ENCODE results near the gene HTR7.
A peak's percentile ranks its signal among the peaks of the same experiment; 100 is the strongest.

Gene HTR7

GRCh38 chr10:90804354-90804753, 53.5 kb downstream of the HTR7 start:
- no peak for DNase-seq (ENCODE audit: low spot score)

DNA sequence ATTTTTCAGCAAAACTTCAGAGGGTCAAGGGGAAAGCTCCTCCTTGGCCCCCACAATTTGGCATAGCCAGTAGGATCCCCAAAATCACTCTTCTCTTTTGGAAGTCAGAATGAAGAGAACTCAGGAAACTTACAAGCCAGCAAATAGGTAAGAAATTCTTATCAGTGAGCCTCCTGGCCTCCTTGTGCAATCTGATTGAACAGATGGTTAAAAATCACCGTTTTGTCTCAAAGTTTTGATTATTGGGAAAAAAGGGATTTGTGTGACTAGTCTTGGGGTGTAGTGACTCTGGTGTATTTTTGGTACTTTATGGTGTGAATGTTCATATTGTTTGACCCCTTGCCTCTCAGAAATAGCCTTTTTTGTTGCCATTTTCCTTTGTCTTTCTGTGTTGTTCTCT, 56.2 kb downstream of the HTR7 start:
- no peak for DNase-seq (ENCODE audit: low spot score)

DNA sequence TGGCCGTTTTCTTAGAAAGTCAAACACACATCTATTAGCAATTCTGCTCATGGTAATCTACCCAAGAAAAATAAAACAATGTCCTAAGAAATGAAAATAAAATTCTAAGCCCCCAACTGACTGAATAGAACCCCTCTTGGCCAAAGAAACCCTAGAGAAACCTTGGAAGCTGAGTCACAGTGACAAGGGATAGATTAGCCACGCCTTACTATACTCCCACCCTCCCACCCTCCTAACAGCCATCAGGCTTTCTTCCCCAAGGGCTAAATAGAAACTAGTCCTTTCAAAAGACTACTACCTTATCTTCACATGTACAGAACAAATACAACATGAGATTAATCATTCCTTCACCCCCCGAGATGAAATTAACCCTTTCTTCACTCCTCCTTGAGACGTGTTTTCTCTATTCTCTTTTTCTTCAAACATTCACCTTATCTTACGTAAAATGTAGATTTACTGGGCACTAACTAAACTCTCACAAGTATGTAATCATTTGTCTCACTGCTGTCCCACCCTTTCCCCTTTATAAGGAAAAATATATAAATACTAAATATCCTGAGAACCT, 57.5 kb downstream of the HTR7 start:
- DNase-seq (ENCODE audit: low spot score) = no peak

GRCh38 chr10:90799172-90799571, 58.7 kb downstream of the HTR7 start:
- no peak for DNase-seq (ENCODE audit: low spot score)

DNA sequence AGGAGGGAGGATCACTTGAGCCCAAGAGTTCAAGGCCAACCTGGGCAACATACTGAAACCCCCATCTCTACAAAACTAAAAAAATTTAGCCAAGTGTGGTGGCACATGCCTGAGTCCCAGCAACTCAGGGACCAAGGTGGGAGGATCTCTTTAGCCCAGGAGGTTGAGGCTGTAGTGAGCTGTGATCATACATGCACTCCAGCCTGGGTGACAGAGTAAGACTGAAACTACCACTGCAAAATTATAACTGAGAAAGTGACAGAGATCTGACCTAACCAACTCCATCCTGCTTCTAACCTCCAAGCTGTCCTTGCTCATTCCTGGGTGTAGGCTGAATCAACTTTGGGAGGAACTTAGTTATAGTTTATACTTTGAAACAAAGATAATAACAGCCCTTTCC, 59.4 kb downstream of the HTR7 start:
- DNase-seq (ENCODE audit: low spot score) = no peak

GRCh38 chr10:90790422-90790821, 67.4 kb downstream of the HTR7 start:
- DNase-seq (ENCODE audit: low spot score) = no peak

GRCh38 chr10:90788968-90789367, 68.9 kb downstream of the HTR7 start:
- DNase-seq (ENCODE audit: low spot score) = no peak

GRCh38 chr10:90788199-90788491, 69.7 kb downstream of the HTR7 start:
- no peak for DNase-seq (ENCODE audit: low spot score)

DNA sequence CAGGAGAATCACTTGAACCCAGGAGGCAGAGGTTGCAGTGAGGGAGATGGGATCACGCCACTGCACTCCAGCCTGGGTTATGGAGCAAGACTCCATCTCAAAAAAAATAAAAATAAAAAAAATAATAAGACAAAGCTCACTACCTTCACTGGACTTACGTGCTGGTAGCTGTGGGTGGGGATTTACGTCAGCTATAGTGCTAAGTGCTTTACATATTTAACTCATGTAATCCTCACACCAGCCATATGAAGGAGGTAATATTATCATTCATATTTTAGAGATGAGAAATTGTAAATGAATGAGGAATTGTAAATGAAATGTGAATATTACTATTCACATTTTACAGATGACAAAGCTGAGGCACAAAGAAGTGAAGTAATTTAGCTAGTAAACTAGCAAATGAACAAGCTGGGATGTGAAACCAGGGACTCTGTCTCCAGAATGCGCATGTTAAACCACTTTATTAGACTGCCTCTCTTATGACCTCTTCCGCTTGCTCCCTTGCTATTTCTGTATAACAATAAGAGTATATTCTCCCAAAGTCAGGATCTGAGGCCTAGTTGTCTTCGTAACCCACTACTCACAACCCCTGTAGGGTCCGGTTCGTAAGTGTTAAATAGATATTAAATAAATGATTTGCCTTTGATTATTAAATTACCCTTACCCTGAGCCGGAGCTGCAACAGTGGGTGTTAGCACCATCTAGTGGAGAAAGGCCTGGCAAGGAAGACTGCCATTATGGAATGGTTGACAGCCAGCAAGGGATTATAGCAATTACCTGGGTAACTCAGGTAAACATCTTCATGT, 70.2 kb downstream of the HTR7 start:
- DNase-seq (ENCODE audit: low spot score) = peak; percentile 52

DNA sequence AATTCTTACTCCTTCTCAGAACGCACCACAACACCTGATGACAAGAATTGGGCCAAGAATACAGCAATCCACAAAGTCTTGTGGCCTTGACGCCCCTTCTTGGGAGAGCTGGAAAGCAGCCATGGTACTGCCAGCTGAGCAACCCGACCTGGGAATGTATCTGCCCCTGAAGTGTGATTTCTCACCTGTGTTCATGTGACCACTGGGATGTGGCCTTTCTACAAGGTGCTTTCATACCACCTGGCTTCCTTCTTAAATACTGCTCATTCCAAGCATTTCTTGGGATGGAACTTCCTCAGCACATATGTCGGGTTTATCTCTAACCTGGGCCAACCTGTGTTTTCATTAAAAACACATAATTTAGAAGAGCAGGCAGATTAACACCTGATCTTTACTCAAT, 72.1 kb downstream of the HTR7 start:
- no peak for DNase-seq (ENCODE audit: low spot score)

DNA sequence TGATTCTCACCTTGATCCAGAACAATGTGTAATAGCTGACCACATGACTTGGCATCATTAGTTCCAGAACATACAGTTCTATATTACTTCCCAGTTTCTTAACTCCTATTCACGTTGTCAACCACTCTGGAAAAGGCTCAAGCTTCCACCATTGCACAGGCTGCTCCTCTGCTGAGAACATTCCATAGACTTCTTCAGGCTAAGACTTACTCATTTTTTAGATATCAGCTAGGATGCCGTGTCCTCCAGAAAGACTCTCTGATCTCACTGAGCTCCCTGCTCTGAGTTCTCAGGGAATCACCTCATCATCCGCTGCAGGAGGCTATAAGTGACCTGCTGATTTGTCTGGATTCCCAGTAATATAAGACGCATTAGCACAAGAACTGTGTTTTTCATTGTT, 73.1 kb downstream of the HTR7 start:
- no peak for DNase-seq (ENCODE audit: low spot score)

DNA sequence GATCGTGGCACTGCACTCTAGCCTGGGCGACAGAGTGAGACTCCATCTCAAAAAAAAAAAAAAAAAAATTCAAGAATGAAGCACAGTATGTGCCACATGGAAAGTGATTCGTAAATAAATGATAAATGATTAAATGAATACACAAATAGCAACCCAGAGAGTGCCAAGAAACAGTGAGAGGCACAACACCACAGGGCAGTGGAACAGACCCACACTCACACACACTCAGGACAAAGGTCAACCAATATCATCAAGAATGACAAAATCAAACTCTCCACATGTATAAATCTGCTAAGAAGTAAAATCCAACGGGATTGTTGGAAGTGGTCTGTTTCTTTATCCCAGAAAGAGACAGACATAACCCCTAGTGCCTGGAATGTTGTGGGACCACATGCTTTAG, 77.4 kb downstream of the HTR7 start:
- no peak for DNase-seq (ENCODE audit: low spot score)

DNA sequence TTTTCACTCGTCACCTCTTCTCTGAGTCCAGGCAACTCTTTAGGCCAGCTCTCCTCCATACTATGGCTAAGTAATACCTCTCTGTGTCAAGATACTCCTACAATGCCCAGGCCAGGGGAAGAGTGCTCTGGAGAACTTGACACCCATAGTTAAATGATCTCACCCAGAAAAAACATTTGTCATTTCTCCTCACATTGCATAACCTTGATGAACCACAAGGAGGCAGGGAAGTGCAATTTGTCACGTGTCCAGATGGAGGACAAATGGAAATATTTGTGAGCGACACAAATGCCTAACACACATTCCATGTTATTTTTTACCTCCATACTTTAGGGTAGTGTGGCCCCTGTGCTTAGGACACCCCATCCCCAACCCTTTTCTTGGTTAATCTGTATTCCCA, 78.3 kb downstream of the HTR7 start:
- DNase-seq (ENCODE audit: low spot score) = no peak

DNA sequence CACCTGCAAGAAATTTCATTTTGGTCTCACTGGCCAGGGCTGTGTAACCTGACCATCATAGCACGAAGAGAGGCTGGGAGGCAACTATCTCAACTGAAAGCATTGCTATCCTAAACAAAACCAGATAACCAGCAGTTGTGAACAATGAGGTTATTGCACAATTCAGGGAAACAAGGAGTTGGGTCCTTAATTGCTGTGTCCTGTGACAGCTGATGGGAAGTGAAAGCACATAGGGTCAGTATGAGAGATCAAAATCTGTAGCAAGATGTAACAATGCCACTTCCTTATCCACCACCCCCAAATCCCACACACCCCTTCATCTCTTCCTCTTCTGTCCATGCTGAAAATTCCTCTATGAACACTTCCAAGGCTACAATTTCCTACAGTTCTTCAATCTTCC, 80.2 kb downstream of the HTR7 start:
- DNase-seq (ENCODE audit: low spot score) = no peak

GRCh38 chr10:90775351-90776028, 82.3 kb downstream of the HTR7 start:
- no peak for DNase-seq (ENCODE audit: low spot score)

GRCh38 chr10:90769946-90770841, 87.6 kb downstream of the HTR7 start:
- DNase-seq (ENCODE audit: low spot score) = no peak

- peak; percentile 49 for DNase-seq (ENCODE audit: low spot score)
Measured at GRCh38 chr10:90751107-90751997, 106.5 kb downstream of the HTR7 start.

DNA sequence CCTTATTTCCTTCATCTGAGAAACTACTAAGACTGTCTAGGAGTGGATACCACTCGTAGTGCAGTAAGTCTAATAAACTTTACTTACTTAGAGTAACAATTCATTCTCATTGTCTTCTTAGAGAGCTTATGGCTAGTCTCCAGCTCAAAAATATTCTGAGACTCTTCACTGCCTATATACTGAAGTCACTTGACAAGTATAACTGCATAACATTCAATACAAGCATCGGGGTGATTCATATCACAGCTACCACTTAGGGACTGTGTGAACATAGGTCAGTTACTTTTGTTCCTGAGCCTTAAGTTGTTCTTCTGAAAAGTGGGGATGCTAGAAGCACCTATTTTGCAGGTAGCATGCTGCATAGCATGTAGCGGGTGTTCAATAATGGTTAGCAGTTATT, 111.0 kb downstream of the HTR7 start:
- DNase-seq (ENCODE audit: low spot score) = no peak

DNA sequence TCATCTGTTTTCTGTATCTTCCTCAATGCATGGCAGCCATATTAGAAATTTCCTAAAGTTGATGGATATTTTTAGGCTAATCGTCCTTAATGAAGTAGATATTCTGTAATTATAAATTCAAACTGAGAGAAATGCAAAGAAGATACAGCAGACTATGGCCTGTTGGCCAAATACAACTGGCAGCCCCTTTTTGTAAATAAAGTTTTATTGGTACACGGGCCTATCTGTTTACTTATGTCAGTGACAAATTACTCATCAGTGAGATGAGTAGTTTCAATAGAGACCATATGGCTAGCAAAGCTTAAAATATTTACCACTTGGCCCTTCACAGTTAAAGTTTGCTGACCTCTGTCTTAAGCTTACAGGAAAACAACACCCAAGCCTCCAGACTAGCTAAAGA, 112.3 kb downstream of the HTR7 start:
- DNase-seq (ENCODE audit: low spot score) = no peak

- DNase-seq (ENCODE audit: low spot score) = no peak
Measured at GRCh38 chr10:90743291-90743690, 114.5 kb downstream of the HTR7 start.

DNA sequence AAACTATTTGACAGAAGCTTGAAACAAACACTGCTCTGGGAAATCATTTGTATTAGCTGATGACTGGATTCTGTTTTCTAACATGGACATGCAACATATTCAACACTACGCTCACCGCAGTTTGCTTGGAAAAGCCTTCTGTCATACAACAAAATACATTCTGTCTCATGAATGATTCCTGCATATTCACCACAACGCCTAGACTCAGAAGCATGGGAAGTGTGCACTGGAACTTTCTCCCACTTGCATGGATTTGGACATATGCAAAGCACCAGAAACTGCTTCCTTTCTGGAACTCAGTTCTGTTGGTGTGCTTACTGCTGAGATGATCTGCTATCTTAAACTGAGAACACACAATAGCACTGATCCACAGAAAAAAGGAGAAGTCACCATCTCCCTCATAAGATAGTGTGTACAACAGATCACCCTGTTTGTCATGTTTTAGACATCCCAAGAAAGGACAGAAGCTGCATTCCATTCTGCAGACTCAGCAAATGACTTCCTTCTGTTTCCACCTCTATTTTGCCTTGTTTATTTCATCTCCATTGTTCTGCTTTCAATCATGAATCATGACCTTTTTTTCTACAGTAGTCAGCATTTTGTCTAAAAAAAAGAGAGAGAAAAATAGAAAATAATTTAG, 115.8 kb downstream of the HTR7 start:
- no peak for DNase-seq (ENCODE audit: low spot score)
